Measurements from ENCODE around the gene BRD9. TPM values are rescaled to one million over a fixed set of nuclear protein-coding genes. Genes with fewer than 3 reads are reported as not detected.
"Not testable (repeated sequence)": the region's sequence is repeated elsewhere in the genome, so short reads cannot be mapped to it uniquely, and the experiment has no call there.

The BRD9 gene
- total RNA-seq, 1 donor from 2014 or later = 43.7 TPM

DNA sequence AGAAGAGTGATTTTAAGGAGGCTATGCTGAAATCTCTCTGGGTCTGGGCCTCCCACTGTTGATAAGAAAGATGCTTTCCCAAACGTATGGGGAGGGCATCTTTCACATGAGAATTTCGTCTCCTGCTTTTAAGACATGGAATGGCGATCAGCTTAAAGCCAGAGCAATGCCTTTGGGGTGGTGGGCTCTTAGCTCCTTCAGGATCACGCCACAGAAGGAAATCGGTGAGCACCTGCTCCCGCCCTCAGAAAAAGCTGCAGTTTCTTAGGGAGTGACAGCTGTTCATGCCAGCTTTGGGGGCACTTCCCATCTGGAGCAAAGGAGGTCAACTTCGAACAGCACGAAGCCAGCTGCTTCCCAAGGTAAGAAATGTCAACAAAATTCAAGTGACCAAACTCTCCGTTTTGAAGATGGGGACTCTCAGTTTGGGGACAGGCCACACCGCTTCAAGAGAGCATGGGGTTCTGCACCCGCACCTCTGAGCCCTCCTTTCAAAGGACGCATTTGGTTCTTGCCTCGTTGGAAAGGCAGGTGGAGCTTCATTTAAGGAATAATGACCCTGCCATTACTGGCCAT is 39.1 kb upstream of the BRD9 start:
- H3K79me2 ChIP-seq (ENCODE audit: insufficient read depth, low read length) = no peaks in the 10 kb centered on the region
- H2AFZ ChIP-seq (ENCODE audit: low read depth, low read length) = no peak overlapping the region
- H3K4me2 ChIP-seq (ENCODE audit: low read length) = no peak overlapping the region
- no peak overlapping the region for H3K27ac ChIP-seq (ENCODE audit: low read depth, low read length)
- no peaks in the 10 kb centered on the region for H3K4me1 ChIP-seq (ENCODE audit: insufficient read depth, low read length)
- H3K9me3 ChIP-seq (ENCODE audit: insufficient read depth, low read depth, low read length) = no peaks in the 10 kb centered on the region
- H3K4me1 Mint-ChIP-seq (ENCODE audit: low read depth, unreplicated experiment) = no peaks in the 10 kb centered on the region
- no peaks in the 10 kb centered on the region for H3K36me3 ChIP-seq (ENCODE audit: insufficient read depth, low read length)
- no peak for TF ChIP-seq EZH2 (IDR thresholded peaks at IDR 0.05; ENCODE audit: insufficient read depth, low read length)
- H3K9ac ChIP-seq (ENCODE audit: low read length) = no peak overlapping the region
- no peak for DNase-seq (ENCODE audit: low read depth)
- H3K27me3 ChIP-seq (ENCODE audit: insufficient read depth, low read length) = peaks cover 65% of the 10 kb centered on the region
- H3K9me3 Mint-ChIP-seq (ENCODE audit: unreplicated experiment) = peaks cover 12% of the 10 kb centered on the region
- no peaks in the 10 kb centered on the region for H4K20me1 ChIP-seq (ENCODE audit: insufficient read depth, low read length)
- H3K27me3 Mint-ChIP-seq (ENCODE audit: low read depth, unreplicated experiment) = peaks cover 68% of the 10 kb centered on the region
- peaks cover 3% of the 10 kb centered on the region for H3K36me3 Mint-ChIP-seq (ENCODE audit: low read depth, unreplicated experiment)
- H3K4me3 Mint-ChIP-seq (ENCODE audit: unreplicated experiment) = no peak overlapping the region
- no peak overlapping the region for H3K4me3 ChIP-seq (ENCODE audit: insufficient read depth, low read depth, low read length)
- FAIRE-seq = no peak
- no peak overlapping the region for H3K27ac Mint-ChIP-seq (ENCODE audit: unreplicated experiment)

GRCh38 chr5:930866-931265 is 38.3 kb upstream of the BRD9 start:
- H3K27ac Mint-ChIP-seq (ENCODE audit: unreplicated experiment) = no peak overlapping the region
- no peak overlapping the region for H3K4me2 ChIP-seq (ENCODE audit: low read length)
- no peak overlapping the region for H3K9ac ChIP-seq (ENCODE audit: low read length)
- no peak overlapping the region for H3K27ac ChIP-seq (ENCODE audit: low read depth, low read length)
- H4K20me1 ChIP-seq (ENCODE audit: insufficient read depth, low read length) = peaks cover 4% of the 10 kb centered on the region
- no peaks in the 10 kb centered on the region for H3K36me3 ChIP-seq (ENCODE audit: insufficient read depth, low read length)
- no peak overlapping the region for H3K4me3 ChIP-seq (ENCODE audit: insufficient read depth, low read depth, low read length)
- TF ChIP-seq CTCF (IDR thresholded peaks at IDR 0.05; ENCODE audit: insufficient read depth, low read depth, low read length) (no peak), EZH2 (IDR thresholded peaks at IDR 0.05; ENCODE audit: insufficient read depth, low read length) (no peak)
- no peak overlapping the region for H3K4me3 Mint-ChIP-seq (ENCODE audit: unreplicated experiment)
- peaks cover 65% of the 10 kb centered on the region for H3K27me3 ChIP-seq (ENCODE audit: insufficient read depth, low read length)
- no peak overlapping the region for H2AFZ ChIP-seq (ENCODE audit: low read depth, low read length)
- peaks cover 12% of the 10 kb centered on the region for H3K9me3 Mint-ChIP-seq (ENCODE audit: unreplicated experiment)
- DNase-seq (ENCODE audit: low read depth) = no peak
- H3K9me3 ChIP-seq (ENCODE audit: insufficient read depth, low read depth, low read length) = no peaks in the 10 kb centered on the region
- no peaks in the 10 kb centered on the region for H3K4me1 ChIP-seq (ENCODE audit: insufficient read depth, low read length)
- no peaks in the 10 kb centered on the region for H3K79me2 ChIP-seq (ENCODE audit: insufficient read depth, low read length)
- peaks cover 70% of the 10 kb centered on the region for H3K27me3 Mint-ChIP-seq (ENCODE audit: low read depth, unreplicated experiment)
- FAIRE-seq = no peak
- no peaks in the 10 kb centered on the region for H3K4me1 Mint-ChIP-seq (ENCODE audit: low read depth, unreplicated experiment)
- peaks cover 3% of the 10 kb centered on the region for H3K36me3 Mint-ChIP-seq (ENCODE audit: low read depth, unreplicated experiment)

DNA sequence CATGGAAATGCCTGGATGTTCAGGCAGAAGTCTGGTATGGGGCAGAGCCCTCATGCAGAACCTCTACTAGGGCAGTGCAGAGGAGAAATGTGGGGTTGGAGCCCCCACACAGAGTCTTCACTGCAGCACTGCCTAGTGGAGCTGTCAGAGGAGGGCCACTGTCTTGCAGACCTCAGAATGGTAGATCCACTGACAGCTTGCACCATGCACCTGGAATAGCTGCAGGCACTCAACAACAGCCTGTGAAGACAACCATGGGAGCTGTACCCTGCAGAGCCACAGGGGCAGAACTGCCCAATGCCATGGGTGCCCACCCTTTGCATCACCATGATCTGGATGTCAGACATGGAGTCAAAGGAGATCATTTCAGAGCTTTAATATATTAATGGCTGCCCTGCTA is 37.0 kb upstream of the BRD9 start:
- Histone ChIP-seq H3K4me2 (ENCODE audit: low read length) (no peak overlapping the region), H3K27ac (ENCODE audit: low read depth, low read length) (no peak overlapping the region), H3K27me3 (ENCODE audit: insufficient read depth, low read length) (peaks cover 67% of the 10 kb centered on the region), H3K9me3 (ENCODE audit: insufficient read depth, low read depth, low read length) (no peaks in the 10 kb centered on the region), H4K20me1 (ENCODE audit: insufficient read depth, low read length) (peaks cover 8% of the 10 kb centered on the region), H3K4me1 (ENCODE audit: insufficient read depth, low read length) (no peaks in the 10 kb centered on the region), H3K9ac (ENCODE audit: low read length) (no peak overlapping the region), H2AFZ (ENCODE audit: low read depth, low read length) (no peak overlapping the region), H3K4me3 (ENCODE audit: insufficient read depth, low read depth, low read length) (no peak overlapping the region), H3K36me3 (ENCODE audit: insufficient read depth, low read length) (no peaks in the 10 kb centered on the region), H3K79me2 (ENCODE audit: insufficient read depth, low read length) (no peaks in the 10 kb centered on the region)
- TF ChIP-seq CTCF (IDR thresholded peaks at IDR 0.05; ENCODE audit: insufficient read depth, low read depth, low read length) (no peak), EZH2 (IDR thresholded peaks at IDR 0.05; ENCODE audit: insufficient read depth, low read length) (no peak)
- peaks cover 7% of the 10 kb centered on the region for H3K9me3 Mint-ChIP-seq (ENCODE audit: unreplicated experiment)
- H3K4me1 Mint-ChIP-seq (ENCODE audit: low read depth, unreplicated experiment) = no peaks in the 10 kb centered on the region
- H3K36me3 Mint-ChIP-seq (ENCODE audit: low read depth, unreplicated experiment) = peaks cover 3% of the 10 kb centered on the region
- FAIRE-seq = no peak
- no peak overlapping the region for H3K4me3 Mint-ChIP-seq (ENCODE audit: unreplicated experiment)
- no peak for DNase-seq (ENCODE audit: low read depth)
- peaks cover 75% of the 10 kb centered on the region for H3K27me3 Mint-ChIP-seq (ENCODE audit: low read depth, unreplicated experiment)
- no peak overlapping the region for H3K27ac Mint-ChIP-seq (ENCODE audit: unreplicated experiment)

- not testable (repeated sequence) for DNase-seq (ENCODE audit: low read depth); FAIRE-seq
Measured at GRCh38 chr5:929182-929581, 36.6 kb upstream of the BRD9 start.

More at GRCh38 chr5:929182-929581, 36.6 kb upstream of the BRD9 start:
- H3K36me3 Mint-ChIP-seq (ENCODE audit: low read depth, unreplicated experiment); H3K4me1 Mint-ChIP-seq (ENCODE audit: low read depth, unreplicated experiment); H3K9ac ChIP-seq (ENCODE audit: low read length); H3K27ac ChIP-seq (ENCODE audit: low read depth, low read length); H3K4me1 ChIP-seq (ENCODE audit: insufficient read depth, low read length); H3K4me3 Mint-ChIP-seq (ENCODE audit: unreplicated experiment); H3K36me3 ChIP-seq (ENCODE audit: insufficient read depth, low read length); H3K4me2 ChIP-seq (ENCODE audit: low read length); H3K9me3 Mint-ChIP-seq (ENCODE audit: unreplicated experiment); H3K79me2 ChIP-seq (ENCODE audit: insufficient read depth, low read length); H3K9me3 ChIP-seq (ENCODE audit: insufficient read depth, low read depth, low read length); H4K20me1 ChIP-seq (ENCODE audit: insufficient read depth, low read length); H2AFZ ChIP-seq (ENCODE audit: low read depth, low read length); H3K27ac Mint-ChIP-seq (ENCODE audit: unreplicated experiment); H3K4me3 ChIP-seq (ENCODE audit: insufficient read depth, low read depth, low read length): not testable (repeated sequence)
- peaks cover 64% of the 10 kb centered on the region for H3K27me3 ChIP-seq (ENCODE audit: insufficient read depth, low read length)
- peaks cover 75% of the 10 kb centered on the region for H3K27me3 Mint-ChIP-seq (ENCODE audit: low read depth, unreplicated experiment)

Measured in astrocyte (in vitro differentiated cells and primary cell).